Stimulated activated CD8-positive, alpha-beta memory T cell treated with anti-CD3 and anti-CD28 coated beads, Interleukin-2, amount 100 ng/mL, for 1 hour (primary cell): ENCODE data around the gene PTX4.

Experiments
- DNase-seq, 2 donors: peaks; one replicate each; pipeline ENCODE4 v3.0.0-alpha.2; 2020; ENCODE audit warnings: low read depth in 2 of 2

Gene PTX4, protein sequence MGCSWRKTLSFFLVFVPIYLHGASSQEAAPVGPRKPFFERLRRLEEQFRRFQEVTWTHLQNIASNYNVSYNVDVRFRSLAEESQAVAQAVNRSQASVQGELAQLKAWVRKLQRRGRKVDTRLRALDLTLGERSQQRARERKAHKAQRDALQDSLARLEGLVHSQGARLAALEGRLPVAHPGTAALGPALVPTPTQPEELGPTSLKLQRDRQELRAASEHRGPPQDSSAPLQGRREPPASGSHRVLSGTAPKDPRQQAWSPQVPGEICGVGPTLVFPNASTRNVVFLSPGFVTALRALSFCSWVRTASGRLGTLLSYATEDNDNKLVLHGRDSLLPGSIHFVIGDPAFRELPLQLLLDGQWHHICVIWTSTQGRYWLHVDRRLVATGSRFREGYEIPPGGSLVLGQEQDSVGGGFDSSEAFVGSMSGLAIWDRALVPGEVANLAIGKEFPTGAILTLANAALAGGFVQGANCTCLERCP

DNA sequence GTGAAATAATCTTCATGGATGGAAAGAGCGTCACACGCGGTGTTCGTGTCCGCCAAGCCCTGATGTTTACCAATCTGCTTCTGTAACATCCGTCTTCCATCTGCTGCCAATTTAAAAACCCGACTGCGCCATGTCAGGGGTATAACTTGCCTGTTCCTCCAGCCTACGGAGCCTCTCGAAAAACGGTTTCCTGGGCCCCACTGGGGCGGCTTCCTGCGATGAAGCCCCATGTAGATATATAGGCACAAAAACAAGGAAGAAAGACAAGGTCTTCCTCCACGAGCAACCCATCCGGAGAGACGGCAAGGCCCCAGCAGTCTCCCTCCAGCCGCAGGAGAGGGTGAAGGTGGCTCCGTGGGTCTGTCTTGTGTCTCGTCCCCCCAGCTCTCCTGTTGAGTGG is at the start of gene PTX4:
PTX4 (minus strand) TSS at position 326 of the 400 bp plus-strand sequence; CDS start at position 291, 35 bp downstream.
- DNase-seq, result no peak

DNA sequence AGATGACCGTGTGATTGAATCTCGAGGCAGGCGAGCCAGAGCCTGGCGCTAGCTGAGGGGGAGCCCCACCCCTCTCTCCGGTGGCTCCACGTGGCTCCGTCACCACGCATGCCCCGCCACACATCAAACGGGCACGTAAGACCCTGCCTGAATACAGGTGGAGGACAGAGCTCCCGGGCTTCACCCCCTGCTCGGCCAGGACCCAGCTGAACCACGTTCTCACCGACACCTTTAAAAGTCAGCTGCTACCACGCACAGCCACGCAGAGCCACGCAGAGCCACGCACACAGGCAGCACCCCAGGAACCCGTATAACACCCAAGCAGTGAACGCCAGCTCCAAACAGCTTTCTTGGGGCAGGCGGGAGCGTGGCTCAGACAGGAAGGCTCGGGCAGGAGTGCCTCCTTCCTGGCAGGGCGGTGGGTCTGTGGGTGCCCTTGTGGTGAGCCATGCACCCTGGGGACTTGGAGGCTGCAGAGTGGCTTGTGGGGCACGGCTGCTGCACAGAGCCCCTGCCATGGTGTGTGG is 49.1 kb upstream of the PTX4 start:
- DNase-seq, result no peak

- no peak for DNase-seq
These were observed 48.4 kb upstream of the PTX4 start for GRCh38 chr16:1537138-1537577.

DNA sequence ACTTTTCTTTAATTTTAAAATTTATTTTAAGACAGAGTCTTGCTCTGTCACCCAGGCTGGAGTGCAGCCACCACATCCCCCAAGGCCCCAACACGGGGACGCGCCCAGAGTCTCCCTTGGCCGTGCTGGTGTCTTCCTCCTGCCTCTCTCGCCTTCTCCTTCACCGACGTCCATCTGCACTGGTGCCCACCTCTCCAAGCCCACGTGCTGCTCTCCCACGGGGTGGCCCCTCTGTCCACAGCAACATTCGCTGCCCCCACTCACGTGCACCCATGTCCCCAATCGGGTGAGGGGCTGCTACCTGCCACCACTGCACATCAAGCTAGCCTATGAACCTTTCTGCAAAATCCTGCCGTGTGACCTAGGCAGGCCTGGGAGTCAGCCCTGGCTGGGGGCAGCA is 47.9 kb upstream of the PTX4 start:
- no peak for DNase-seq

GRCh38 chr16:1535391-1536291 is 46.9 kb upstream of the PTX4 start:
- no peak for DNase-seq

- no peak for DNase-seq
These were observed 45.6 kb upstream of the PTX4 start for GRCh38 chr16:1534021-1535020.

DNA sequence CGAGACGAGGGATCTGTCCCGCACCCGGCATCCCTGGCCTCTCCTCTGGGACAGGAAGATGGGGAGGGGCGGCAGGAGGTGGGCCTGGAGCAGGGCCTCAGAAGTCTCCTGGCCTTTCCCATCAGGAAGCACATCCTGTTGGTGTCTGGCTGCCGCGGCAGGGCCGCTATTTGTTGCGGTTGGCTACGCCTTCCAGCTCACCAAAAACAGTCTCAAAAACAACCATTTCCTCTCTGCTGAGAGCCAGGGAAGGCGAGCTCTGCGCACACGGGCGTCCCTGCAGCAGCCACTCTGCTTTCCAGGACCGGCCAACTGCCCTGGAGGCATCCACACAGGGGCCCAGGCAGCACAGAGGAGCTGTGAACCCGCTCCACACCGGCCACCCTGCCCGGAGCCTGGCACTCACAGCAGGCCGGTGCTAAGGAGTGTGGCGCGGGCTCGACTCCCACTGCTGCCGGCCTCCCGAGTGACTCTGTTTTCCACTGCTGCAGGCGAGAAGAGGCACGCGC is 44.8 kb upstream of the PTX4 start, which contains the start of gene TMEM204:
TMEM204 (plus strand) TSS at position 224 of the 509 bp plus-strand sequence. CDS start 610 bp downstream, outside the sequence.
- DNase-seq, result no peak

- no peak for DNase-seq
These were observed 44.0 kb upstream of the PTX4 start for GRCh38 chr16:1532771-1533170.

DNA sequence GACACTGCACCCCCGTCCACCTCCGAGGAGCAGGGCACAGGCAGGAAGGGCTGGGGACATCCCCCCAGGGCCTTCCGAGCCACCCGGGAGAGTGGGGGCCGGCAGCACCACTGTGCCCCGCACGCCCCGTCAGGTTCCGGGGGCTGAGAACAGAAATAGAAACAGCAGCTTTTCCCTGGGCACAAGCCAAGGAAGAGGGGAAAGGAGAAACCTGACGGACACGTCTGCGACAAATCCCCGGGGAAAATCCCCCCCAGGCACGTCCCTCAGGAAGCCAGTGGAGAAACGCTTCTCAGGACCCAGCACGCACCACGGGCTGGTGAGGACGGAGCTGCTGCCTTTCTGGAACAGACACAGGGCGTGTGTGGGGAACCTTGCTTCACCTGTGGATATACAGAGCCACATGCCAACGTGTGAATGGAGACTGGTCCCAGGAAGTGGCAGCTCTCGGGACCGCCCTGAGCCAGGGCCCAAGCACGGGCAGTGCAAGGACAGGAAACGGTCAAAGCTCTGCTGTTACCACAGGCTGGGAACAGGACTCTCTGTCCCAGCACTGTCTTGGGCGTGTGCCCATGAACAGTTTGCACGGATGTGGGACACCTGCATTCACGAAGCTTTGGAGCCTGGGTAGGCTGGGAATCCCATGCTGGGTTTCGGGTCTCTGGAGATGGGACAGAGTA is 43.5 kb upstream of the PTX4 start:
- no peak for DNase-seq

- no peak for DNase-seq
These were observed 42.8 kb upstream of the PTX4 start for GRCh38 chr16:1531638-1531910.

- DNase-seq, result no peak
These were observed 42.3 kb upstream of the PTX4 start for GRCh38 chr16:1530883-1531637.

GRCh38 chr16:1530349-1530882 is 41.7 kb upstream of the PTX4 start:
- no peak for DNase-seq

- DNase-seq, result no peak
These were observed 40.3 kb upstream of the PTX4 start for GRCh38 chr16:1528921-1529537.

GRCh38 chr16:1527836-1528811 is 39.4 kb upstream of the PTX4 start:
- DNase-seq, result no peak

DNA sequence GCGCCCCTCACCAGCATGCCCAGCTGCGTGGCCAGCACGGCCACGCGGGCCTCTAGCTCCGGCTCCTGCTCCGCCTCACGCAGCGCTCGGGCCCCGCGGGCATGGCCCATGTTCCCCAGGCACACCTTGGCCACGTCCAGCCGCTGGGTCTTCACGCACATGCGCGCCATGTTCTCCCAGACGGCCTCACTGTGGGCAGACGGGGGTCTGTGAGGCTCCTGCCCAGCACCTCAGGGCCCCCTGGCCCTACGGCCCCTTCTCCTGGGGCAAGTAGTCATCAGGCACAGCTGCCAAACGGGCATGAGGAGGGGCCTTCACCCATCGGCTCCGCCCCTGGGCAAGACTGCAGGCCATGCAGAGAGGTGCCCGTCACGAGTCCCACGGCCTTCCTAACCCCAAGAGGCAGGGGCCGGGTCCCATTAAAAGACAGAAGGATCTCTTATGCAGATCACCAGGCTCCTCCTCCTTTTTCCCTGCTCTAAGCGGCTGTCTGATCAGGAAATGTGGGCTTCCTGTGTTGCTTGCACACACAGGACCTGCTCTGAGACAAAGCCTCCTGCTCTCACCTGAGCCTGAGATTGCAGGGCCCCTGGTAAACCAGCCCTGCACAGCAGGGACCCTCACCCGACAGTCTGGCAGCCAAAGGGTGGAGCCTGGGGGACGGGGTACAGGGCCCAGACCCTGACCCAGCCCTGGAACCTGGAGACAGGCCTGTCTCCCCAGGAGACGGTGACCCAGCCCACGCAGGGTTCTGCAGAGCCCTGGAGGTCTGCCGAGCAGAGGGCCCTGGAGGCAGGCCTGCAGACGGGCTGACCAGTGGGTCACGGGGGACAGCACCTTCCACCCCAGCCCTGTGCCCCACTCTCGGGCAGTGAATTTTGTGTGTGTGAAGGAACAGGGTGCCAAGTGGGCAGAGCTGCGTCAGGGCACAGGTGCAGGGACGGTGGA is 38.1 kb upstream of the PTX4 start:
- DNase-seq, result no peak

- DNase-seq, result no peak
These were observed 37.3 kb upstream of the PTX4 start for GRCh38 chr16:1525871-1526607.
